HG03025 (cell line): ENCODE data around the gene RNF227.

ENCODE experiments used
- ATAC-seq: cut with Tn5 transposase; IDR thresholded peaks from one replicate; pipeline ENCODE4 v1.9.1; 2021; ENCODE audit warnings: mild to moderate bottlenecking, moderate library complexity; ENCODE audit not compliant: unreplicated experiment, low FRiP score

RNF227 gene

GRCh38 chr17:7889166-7889955 is 26.7 kb downstream of the RNF227 start:
- no peak for ATAC-seq

- ATAC-seq, result no peak
Measured at GRCh38 chr17:7888184-7888920, 27.7 kb downstream of the RNF227 start, which contains the start of gene CHD3. Gene CHD3 (plus strand): TSS chr17:7888789. CDS start chr17:7889001, 212 bp downstream.

GRCh38 chr17:7887482-7888183 is 28.5 kb downstream of the RNF227 start:
- ATAC-seq, result no peak

- no peak for ATAC-seq
Measured at GRCh38 chr17:7887038-7887481, 29.0 kb downstream of the RNF227 start.

GRCh38 chr17:7886227-7887037 is 29.7 kb downstream of the RNF227 start:
- no peak for ATAC-seq

- ATAC-seq, result no peak
Measured at GRCh38 chr17:7885367-7886226, 30.5 kb downstream of the RNF227 start.

- ATAC-seq, result no peak
Measured at GRCh38 chr17:7884581-7885366, 31.3 kb downstream of the RNF227 start.

GRCh38 chr17:7883781-7884386 is 32.2 kb downstream of the RNF227 start:
- no peak for ATAC-seq

GRCh38 chr17:7882629-7883028 is 33.5 kb downstream of the RNF227 start:
- ATAC-seq, result no peak

- no peak for ATAC-seq
Measured at GRCh38 chr17:7882068-7882467, 34.0 kb downstream of the RNF227 start.

GRCh38 chr17:7881276-7882054 is 34.6 kb downstream of the RNF227 start:
- no peak for ATAC-seq

GRCh38 chr17:7880076-7880868 is 35.8 kb downstream of the RNF227 start:
- ATAC-seq, result no peak

- no peak for ATAC-seq
Measured at GRCh38 chr17:7878234-7878633, 37.9 kb downstream of the RNF227 start.

GRCh38 chr17:7875804-7876370 is 40.2 kb downstream of the RNF227 start:
- ATAC-seq, result no peak

GRCh38 chr17:7873051-7873450 is 43.0 kb downstream of the RNF227 start:
- no peak for ATAC-seq

- no peak for ATAC-seq
Measured at GRCh38 chr17:7867881-7868329, 48.2 kb downstream of the RNF227 start.
